Measurements from ENCODE around the gene TSPAN9.

- no peak for TF ChIP-seq CTCF (conservative IDR thresholded peaks at IDR 0.05; ENCODE audit: low read depth, low read length)
- no peak for TF ChIP-seq EZH2 (IDR thresholded peaks at IDR 0.05; ENCODE audit: borderline replicate concordance, low read depth, low read length, poor library complexity, severe bottlenecking)
Observed at GRCh38 chr12:3167636-3168035, 90.5 kb downstream of the TSPAN9 start.
